GDM1 (cell line): ENCODE results near the gene MGME1.
A peak's percentile ranks its signal among the peaks of the same experiment; 100 is the strongest.

ENCODE experiments used
- DNase-seq: peaks from one replicate; lab custom pipeline; 2025; lab: John Stamatoyannopoulos, UW

MGME1 gene

DNA sequence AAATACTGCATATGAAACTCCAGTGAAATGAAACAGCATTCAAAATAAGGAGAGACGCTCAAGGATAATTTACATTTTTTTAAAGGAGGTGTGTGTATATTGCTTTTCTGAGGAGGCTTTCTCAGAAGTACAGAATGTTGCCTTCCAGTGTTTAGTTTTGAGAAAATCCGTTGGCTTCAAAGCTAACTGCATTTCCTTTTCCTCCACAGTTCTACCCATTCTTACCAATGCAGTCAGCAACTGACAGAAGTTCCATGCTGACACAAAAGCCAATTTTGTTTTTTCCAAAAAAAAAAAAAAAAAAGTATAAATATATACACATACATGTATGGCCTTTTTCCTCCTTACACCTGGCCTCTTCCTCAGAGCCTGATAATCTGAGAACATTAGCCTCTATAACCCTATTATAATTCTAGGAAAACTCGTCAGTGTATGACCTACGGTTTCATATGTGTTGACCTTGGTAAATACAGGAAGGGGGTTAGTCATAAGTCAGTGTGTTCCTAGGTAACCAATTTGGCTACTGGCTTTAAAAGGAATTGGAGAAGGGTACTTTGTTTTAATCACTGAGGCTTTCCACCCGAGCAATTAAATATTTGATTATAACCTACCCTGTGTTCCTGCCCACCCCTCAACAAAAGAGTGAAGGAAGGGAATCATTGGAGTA, 24.2 kb downstream of the MGME1 start:
- DNase-seq: no peak

DNA sequence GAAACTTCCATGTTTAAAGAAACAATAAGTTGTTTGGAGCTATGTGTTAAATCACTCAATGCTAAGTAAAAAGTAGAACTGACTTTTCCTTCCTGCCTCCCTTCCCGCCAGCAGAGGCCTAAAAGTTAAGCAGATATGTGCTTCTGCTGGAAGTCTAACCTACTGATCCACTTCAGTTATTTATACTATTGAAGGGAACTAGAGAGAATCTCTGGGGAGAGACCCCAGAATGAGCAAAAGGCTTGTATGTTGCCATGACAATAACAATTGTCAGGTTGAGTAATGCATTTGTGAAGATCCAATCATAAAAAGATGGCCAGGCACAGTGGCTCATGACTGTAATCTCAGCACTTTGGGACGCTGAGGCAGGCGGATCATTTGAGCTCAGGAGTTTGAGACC, 24.7 kb downstream of the MGME1 start:
- DNase-seq: no peak

DNA sequence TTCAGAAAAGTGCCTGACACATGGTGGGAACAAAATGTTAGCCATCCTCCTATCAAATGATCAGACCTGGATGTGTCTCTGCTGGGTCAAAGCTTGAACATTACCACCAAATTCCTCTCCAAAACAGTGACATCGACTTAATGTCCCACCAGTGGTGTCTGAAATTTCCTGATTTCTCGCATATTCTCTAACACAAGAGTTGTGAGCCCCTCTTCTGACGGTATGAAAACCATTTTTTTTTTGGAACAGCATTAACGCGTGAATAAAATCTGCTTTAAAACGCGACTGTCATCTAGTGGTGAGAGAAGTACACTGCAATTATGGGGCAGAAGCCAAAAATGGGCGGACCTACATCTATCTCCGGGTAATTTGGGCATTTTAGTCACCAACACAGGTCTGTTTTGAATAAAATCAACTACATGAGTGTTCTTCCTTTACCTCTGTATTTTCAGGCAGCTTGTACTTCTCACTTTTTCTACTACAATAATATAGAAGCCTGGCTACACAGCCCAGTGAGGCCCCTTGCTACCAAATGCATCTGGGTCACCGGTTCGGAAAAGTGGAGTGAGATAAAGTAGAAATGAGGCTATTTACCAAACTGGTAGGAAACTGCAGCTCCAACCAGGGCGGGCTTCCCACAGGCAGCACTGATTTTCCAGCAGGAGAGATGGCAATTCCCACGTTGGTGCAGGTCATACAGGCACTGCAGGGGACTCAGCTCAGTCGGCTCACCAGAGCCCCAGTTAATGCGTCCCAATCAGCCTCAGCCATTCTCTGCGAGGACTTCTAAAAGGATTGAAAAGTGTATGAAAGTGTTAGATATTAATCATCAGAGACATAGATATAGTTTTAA, 27.4 kb downstream of the MGME1 start:
- DNase-seq: peak; percentile 23

DNA sequence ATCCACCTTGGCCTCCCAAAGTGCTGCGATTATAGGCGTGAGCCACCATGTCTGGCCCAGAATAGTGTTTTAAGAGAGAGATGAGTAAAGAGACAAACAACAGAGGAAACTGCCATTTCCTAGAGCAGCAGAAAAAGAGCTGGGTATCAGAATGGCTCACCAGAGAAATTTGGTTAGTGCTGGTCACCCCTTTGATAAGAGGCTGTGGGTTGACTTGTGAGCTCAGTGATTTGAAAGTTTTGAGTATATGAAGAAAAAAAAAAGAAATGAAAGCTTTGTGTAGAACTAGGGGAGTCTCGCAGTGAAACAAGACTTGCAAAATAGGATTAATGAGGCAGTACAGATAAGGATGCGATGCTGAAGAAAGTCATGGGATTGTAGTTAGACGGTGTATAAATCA, 29.6 kb downstream of the MGME1 start:
- DNase-seq: no peak

DNA sequence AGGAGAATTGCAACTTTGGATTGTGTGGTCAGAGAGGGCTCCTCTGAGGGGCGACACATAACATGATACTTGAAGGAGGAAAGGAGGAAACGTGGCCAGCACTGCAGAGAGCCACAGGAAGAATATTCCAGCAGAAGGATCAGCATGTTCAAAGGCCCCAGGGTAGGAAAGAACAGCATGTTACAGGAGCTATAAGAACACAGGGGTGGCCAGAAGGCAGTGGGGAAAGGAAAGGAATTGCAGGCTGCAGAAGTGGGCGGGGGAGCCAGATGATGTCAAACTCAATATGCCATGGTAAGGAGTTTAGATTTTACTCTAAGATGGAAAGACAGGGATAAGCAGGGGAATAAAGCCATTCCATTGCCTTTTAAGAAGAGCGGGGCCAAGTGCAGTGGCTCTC, 30.7 kb downstream of the MGME1 start:
- DNase-seq: no peak

DNA sequence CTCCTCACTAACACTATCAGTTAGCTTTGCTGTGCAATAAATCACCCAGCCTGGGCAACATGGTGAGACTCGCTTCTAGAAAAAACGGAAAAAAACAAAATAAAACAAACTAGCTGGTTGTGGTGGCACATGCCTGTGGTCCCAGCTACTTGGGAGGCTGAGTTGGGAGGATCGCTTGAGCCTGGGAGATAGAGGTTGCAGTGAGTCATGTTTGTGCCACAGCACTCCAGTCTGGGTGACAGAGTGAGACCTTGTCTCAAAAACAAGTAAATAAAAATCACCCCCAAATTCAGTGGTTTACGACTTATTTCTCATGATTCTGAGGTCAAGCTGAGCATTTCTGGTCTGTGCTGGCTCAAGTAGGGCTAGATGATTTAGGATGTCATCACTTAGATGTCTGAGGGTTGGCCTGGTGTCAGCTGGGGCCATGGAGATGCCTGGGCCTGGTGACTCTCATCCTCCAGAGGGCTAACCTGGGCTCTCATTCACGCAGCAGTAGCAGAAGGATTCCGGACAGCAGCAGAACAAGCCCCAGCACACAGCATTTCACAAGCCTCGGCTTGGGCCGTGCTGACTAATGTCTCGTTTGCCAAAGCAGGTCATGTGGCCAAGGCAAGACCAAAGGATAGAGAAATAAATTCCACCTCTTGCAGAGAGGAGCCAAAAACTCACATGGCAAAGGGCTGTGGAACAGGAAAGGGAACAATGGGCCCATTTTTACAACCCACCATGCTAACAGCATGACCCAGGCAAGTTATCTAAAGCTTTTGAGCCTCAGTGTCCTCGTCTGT, 32.5 kb downstream of the MGME1 start:
- no peak for DNase-seq

DNA sequence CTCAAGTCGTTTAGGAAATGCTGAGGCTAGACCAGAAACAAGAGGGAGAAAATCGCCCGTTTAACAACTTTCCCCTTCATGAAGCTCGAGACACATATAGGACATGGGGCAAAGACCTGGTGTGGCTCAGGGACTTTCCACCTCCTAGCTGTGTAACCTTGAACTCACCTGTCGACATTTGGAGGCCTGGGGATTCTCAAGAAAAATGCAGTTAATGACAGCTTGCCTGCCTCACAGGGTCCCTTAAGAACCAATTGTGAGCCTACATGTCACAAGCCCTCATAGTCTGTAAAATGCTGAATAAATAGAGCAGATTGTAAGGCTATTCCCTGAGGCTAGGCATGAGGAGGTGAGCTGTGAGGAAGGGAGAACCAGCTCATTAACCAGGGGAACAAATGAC, 35.1 kb downstream of the MGME1 start:
- no peak for DNase-seq

DNA sequence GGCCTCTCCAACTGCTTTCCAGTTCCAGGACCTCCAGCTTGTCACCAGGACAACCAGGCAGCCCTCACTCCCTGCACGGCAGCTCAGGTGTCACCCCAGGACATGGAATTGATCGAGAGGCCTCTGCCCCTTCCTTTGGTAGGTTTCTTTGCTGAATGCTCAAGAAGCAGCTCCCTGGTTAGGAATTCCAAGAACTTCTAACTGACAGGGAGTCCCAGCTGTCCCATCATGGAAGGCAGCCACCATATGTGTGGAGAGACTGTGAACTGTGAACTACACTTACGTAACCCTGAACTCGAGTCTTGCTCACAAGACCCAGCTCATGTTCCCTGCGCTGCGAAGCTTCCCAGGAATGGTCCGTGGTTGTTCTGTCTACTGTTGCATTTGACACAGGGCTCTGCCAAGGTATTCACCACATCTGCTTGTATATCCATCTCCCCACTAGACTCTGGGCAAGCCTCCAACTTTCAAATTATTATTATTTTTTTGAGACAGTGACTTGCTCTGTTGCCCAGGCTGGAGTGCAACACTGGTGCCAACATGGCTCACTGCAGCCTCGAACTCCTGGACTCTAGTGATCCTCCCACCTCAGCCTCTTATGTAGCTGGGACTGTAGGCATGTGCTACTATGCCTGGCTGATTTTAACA, 35.7 kb downstream of the MGME1 start:
- no peak for DNase-seq

DNA sequence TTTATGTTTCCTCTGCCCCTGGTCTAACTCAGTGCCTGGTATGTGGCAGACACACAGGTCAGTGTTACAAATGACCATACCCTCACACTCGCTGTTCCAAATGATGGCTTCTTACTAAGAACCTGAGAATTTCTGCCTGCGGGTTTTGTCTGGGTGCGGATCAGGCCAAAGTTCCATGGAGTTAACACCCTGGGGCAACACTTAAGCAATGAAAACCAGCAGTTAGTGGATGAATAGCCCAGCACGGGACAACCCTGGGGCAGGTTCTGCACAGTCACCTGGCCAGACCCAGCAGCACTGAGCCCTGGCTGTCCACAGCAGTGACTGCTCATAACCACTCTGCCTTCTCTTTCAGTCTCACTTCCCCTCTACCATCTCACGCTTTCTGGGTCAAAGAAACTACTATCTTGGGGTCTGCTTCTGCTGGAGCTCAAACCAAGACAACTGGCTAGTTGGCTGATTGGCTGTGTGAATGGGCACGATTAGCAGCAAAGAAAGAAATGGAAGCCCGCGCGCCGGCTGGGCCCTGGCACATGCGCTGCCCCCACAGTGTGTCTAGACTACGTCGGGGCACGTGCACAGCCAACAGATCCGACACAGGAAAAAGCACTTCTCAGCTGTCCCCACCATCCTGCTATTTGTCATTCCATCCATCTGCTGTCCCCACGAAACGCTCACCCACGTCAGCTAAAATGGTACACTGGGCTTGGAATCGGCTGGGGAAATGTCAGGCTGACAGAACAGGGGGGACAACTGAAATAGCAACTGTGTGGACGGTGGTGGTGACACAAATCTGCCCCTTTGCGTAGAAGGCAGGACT, 36.6 kb downstream of the MGME1 start:
- no peak for DNase-seq

DNA sequence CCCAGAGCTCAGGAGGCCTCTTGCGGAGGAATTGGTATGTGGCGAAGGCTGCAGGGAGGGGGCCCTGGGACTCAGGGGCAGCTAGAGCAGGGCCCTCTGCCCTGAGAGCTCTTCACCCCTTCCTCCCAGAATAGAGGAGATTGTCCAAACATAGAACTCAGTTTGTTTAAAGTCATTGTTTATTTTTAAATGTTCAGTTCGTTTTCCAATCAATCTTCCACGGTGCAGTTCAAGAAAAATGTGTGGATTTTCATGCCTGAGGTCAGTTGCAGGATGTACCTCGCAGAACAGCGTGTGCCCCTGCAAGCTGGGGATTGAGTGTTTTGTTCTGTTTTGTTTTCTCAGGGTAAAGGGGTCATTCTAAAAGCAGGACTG, 37.2 kb downstream of the MGME1 start:
- DNase-seq: no peak

DNA sequence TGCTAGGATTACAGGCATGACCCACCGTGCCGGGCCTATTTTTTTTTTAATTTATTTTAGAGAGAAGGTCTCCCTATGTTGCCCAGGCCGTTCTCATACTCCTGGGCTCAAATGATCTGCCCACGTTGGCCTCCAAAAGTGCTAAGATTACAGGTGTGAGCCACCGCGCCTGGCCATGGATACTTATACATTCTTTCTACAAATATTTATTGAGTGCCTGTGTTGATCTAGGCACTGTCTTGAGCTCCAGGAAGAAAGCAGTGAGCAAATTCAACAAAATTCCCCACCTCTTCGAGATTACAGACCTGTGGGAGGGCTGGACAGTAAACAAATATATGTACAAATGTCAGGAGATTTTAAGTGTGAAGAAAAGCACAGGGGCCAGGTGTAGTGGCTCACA, 37.9 kb downstream of the MGME1 start:
- DNase-seq: no peak

DNA sequence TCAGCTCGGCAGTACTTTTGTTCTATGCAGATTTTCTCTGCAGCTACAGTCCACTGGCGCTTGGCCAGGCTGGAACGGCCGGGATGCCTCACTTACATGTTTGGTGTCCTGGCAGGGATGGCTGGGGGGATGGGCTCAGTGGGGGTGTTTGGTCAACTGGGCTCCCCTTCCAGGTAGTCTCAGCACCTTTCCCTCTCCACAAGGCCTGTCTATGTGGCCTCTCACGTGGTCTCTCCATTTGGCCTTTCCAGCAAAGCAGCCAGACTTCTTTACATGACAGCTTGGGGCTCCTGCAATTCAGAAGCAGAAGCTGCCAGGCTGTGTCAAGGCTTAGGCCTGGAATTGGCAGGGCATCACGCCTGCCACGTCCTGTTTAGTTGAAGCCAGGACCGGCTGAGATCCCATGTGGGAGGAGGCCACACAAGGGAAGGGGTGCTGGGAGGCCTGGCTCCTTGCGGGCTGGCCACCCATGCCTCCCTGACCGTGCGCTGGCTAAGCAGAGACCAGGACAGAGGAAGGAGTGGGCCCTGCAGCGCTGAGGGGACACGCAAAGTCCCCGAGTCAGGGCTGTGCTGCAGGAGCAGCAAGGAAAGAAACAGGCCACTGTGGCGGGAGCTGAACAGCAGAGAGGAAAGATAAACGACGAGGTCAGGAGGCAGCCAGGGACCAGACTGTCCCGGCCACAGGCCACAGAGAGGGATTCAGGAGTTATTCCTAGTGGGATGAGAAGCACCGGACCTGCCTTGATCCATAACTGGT, 38.9 kb downstream of the MGME1 start:
- DNase-seq: no peak

DNA sequence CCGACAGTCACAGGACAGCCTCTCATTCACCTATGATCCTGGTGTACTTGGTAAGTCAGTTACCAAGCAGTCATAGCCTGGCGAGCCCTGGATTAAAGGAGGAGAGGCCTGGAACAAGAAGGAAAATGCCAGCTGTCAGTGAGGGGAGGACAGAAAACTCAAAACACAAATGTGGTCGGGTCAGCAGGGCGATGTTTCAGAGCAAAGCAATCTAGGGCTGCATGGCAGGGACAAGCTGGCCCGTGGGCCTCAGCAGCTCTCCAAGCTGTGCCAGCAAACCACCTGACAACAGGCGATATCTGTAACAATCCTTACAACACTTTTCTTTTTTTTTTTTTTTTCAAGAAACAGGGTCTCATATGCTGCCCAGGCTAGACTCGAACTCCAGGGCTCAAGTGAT, 40.3 kb downstream of the MGME1 start:
- no peak for DNase-seq

DNA sequence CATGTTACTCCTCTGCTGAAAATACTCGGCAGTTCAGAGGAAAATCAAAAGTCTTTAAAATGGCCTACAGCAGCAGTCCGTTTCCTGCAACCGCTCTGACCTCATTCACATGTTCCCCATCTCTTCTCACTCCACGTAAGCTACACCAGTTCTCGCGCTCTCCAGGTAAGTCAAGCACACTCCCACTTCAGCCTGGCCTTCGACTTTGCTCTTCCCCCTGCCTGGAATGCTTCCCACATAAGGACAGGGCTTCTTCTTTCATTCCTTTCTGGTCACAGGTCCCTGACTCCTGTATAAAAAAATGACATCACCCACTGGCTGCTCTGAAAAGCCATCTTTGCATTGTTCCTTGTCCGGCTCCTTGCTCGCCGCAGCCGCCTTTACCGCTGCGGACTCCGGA, 42.7 kb downstream of the MGME1 start:
- no peak for DNase-seq

DNA sequence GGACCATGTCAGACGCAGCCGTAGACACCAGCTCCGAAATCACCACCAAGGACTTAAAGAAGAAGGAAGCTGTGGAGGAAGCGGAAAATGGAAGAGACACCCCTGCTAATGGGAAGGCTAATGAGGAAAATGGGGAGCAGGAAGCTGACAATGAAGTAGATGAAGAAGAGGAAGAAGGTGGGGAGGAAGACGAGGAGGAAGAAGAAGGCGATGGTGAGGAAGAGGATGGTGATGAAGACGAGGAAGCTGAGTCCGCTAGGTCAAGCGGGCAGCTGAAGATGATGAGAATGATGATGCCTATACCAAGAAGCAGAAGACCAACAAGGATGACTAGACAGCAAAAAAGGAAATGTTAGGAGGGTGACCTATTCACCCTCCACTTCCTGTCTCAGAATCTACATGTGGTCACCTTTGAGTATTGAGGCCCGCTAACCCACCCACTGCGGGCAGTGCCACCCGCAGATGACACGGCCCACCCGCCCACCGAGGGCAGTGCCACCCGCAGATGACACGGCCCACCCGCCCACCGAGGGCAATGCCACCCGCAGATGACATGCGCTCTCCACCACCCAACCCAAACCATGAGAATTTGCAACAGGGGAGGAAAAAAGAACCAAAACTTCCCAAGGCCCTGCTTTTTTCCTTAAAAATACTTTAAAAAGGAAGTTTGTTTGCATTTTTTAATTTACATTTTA, 43.3 kb downstream of the MGME1 start:
- DNase-seq: no peak

DNA sequence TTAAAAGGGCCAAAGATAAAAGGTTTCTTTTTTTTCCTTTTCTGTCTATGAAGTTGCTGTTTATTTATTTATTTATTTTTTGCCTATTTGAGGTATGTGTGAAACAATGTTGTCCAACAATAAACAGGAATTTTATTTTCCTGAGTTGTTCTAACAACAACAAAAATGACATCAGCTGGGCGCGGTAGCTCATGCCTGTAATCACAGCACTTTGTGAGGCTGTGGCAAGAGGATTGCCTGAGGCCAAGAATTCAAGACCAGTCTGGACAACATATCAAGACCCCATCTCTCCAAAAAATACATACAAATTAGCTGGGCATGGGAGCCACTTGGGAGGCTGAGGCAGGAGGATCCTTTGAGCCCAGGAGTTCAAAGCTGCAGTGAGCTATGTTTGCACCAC, 44.1 kb downstream of the MGME1 start:
- DNase-seq: no peak

DNA sequence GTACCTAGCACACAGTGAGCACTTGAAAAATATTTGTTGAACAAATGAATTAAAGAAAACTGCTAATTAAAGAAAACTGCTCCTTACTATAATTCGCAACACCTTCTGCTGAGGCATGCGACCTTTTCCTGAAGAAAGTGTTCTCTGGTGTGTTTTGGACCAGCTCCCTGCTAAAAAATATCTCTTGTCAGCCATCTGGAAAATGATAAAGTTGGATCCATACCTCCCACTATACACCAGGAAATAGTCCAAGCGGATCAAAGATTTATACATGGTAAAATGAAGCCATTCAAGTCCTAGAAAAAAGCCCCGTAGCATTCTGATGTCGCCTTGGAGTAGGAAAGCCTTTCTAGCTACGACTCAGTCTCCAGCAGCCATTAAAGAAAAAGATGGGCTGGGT, 45.6 kb downstream of the MGME1 start:
- no peak for DNase-seq

DNA sequence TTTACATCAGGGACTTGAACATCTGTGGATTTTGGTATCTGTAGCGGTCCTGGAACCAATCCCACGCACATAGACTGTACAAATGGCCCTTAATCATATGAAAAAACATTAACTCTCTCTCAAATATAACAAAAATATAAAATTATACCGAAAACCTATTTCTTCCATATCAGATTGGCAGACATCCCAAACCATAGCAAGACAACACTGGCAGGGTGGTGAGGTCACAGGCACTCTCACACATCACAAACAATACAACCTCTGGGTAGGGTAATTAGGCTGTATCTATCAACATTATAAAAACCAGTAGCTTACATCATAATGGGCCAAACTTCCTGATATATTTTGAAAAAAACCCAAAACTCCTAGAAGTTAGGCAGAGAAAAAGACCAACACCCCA, 48.0 kb downstream of the MGME1 start:
- no peak for DNase-seq

DNA sequence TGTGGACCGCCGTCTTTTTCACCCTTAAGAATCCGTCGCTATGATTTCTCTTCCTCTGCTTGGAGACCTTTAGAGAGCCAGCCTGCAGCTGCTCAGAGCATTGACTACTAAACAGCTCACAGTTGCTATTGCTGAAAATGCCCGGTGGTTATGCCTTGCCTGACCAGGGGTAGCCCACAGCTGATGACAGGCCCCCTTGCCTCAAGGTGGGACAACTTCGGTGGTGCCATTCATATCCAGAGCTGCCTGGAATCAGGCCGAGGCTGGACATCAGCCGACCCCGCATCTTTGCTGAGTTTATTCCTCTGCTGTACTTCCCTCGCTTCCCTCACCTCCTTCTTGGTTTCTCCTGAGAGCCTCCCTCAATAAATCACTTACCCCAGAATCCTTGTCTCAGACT, 49.3 kb downstream of the MGME1 start:
- DNase-seq: no peak

DNA sequence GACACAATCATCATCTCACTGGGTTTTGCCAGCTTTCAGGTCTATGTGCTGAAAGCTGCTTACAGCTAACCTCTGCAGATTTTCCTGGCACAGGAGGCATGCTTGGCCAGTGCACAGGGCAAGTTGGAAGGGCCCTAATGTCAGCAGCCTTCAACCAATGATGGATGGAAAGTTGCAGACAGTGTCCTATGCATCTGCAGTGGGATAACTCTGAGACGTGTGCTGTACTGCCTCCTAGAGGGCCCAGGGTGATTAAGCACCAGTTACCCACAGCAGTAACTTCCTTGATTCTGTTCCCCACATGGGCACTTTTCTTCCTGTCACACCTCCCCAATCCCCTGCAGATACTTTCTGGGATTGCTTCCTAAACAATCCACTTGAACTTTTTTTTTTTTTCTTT, 50.2 kb downstream of the MGME1 start:
- DNase-seq: no peak
